IPS-11a (cell line): ENCODE results near the gene PLCB2.
A peak's percentile ranks its signal among the peaks of the same experiment; 100 is the strongest.

Source experiments
- H3K4me3 ChIP-seq: one replicate; pipeline ENCODE4 v1.5.1; 2013; ENCODE audit warnings: low read depth, low read length, control low read depth

PLCB2 gene

DNA sequence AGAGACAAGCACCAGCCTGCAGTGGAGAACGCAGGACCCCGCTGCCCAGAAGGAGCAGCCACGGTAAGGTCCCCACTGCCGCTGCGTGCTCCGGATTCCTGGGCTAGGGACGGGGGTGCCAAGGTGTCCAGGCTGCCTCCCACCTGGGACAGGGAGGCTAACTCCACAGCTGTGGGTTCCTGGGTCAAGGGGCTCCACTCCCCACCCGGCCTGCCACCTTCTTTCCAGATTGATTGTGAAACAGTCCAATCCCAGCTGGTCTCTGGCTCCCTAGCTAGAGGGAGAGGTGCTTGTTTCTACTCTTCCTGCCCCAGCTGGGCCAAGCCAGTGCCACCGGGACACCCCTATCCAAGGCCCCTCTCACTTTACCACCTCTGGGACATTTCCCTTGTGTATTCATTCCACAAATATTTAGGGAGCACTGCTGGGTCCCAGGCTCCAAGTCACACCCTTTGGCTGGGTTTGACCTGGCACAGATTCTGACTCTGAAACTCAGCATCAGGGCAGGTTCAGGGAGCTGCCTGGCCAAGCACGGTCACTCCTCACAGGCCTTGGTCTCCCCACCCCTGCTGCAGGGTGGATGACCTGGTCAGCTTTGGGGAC lies 67.0 kb downstream of the PLCB2 start:
- no peak overlapping the region for H3K4me3 ChIP-seq

DNA sequence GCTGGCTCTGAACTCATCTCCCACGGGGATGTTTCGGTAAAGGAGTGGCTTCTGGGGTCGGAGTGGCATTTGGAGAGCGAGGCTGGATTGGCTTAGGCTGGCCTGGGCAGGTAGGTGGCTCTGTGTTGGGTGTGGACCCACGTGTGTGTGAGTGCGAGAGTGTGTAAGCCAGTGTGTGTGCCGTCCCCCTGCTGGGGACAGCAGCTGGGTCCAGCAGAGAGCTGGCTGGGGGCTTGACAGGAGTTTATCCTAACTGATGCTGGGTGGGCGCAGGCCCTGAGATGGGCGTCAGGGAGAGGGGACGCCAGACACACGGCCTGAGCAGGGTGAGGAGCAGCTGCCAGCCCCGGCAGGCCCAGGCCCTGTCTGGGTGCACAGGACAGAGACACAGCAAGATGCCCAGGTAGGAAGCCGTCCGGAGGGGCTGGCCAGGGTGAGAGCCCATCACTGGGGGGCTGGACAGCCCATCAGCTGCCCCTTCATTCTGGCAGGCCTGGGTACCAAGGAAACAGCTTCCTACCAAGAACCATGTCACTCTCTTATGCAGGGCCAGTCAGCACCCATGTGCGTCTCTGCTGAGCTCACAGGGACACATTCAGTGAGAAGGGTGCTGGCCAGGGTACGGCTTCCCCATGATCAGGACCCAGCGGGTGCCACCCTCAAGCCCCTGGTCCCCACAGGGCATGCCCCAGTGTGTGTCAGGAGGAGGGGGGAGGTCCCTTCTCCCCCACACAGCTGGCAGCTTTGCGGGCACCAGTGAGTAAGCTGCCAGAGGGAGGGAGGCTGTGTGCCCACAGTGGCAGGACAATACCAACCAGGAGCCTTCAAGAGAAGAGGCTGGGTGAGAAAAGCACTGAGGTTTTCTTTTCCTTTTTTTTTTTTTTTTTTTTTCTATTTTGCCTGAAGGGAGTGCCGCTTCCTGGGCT lies 67.8 kb downstream of the PLCB2 start:
- H3K4me3 ChIP-seq: no peak overlapping the region

DNA sequence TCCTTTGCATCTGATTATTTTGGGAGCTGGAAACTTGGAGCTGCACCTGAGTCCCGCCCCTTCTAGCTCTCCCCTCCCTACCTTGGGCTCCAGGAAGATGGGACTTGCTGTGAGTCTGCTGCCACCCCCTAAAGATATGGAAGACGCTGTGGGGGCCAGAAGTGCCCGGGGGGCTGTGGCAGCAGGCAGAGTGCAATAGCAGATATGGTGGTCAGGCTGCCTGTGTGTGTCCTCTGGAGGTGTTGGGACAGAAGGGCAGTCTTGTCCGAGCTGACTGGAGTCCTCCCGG lies 68.4 kb downstream of the PLCB2 start:
- no peak overlapping the region for H3K4me3 ChIP-seq

DNA sequence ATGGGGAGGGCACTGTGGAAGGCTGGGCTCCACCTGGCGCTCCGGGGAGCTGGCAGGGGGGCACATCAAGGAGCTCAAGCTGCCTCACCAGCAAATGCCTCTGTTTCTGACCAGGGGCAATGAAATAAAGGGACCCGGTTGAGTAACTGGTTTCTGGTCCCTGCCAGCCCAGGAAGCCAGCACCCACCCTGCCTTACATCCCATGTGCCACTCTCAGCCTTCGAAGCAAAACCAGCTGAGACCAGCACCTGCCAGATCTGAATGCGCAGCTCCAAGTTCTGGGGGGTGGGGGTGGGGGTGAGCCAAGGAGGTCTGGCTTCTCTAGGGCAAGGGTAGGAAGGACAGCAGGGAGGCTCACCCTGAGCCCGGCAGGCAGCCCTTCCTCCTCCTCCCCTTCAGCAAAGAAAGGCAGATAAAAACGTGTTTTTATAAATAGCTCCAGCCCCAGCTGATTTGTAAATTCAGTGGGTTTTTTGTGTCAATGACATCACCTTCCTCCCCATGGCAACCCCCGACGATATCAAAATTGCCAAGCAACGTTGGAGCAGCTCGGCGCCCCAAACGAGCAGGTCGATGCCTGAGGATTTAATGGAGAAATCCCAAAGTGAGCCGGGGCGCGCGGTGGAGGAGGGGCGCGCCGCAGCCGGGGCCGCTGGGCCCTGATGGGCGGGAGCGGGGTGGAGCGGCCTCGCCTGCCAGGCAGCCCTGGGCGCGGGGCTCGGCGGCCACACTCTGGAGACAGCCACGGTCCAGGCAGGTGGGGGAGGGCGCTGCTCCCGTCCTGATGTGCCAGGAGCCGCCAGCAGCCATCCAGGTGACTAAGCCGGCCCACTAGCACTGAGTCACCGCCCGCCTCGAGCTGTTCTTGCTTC lies 69.0 kb downstream of the PLCB2 start, which contains the start of gene PAK6:
PAK6 (plus strand) TSS at position 532 of the 872 bp plus-strand sequence. CDS start 25,723 bp downstream, outside the sequence.
- peak within 1 kb of the TSS; percentile 20 for H3K4me3 ChIP-seq
